Skeletal muscle tissue (tissue), 4 donors: Measurements from ENCODE around the gene ZYX. TPM values are rescaled to one million over a fixed set of nuclear protein-coding genes. Genes with fewer than 3 reads are reported as not detected.
"Not testable (repeated sequence)": the region's sequence is repeated elsewhere in the genome, so short reads cannot be mapped to it uniquely, and the experiment has no call there.

Experiments
- H3K27ac ChIP-seq: one replicate; pipeline ENCODE4 v1.7.0; 2013; ENCODE audit warnings: mild to moderate bottlenecking, low read depth, low read length, inconsistent platforms
- H3K27me3 ChIP-seq, 3 donors: one replicate each; pipeline ENCODE4 v1.7.0; 2013; ENCODE audit warnings: low read length in 3 of 3; ENCODE audit not compliant: control insufficient read depth in 3 of 3, insufficient read depth in 3 of 3
- H3K36me3 ChIP-seq, 3 donors: one replicate each; pipeline ENCODE4 v1.7.0; 2013; ENCODE audit warnings: low read length in 3 of 3; ENCODE audit not compliant: control insufficient read depth in 3 of 3, insufficient read depth in 3 of 3
- H3K4me1 ChIP-seq, 3 donors: one replicate each; pipeline ENCODE4 v1.7.0; 2013; ENCODE audit warnings: low read length in 3 of 3, mild to moderate bottlenecking in 3 of 3; ENCODE audit not compliant: control insufficient read depth in 3 of 3, insufficient read depth in 3 of 3
- H3K4me3 ChIP-seq, 3 donors: one replicate each; pipeline ENCODE4 v1.7.0; 2013; ENCODE audit warnings: low read length in 3 of 3
- H3K9ac ChIP-seq, 3 donors: one replicate each; pipeline ENCODE4 v1.7.0; 2013; ENCODE audit warnings: low read length in 3 of 3, mild to moderate bottlenecking in 3 of 3, moderate library complexity in 2 of 3, low read depth in 1 of 3
- H3K9me3 ChIP-seq, 3 donors: one replicate each; pipeline ENCODE4 v1.7.0; 2013; ENCODE audit warnings: low read length in 3 of 3; ENCODE audit not compliant: control insufficient read depth in 3 of 3
- total RNA-seq: library from RNA; depleted of rRNA; stranded (reverse); fragments of >200 nt; gene quantifications from one replicate; pipeline ENCODE4 v1.2.3, GENCODE V29; 2014
- donor health status: Osteomylitis.

The ZYX gene
- total RNA-seq, 1 donor from 2014 or later, result 17.7 TPM

GRCh38 chr7:143416565-143417149 is 35.5 kb downstream of the ZYX start:
- no peak overlapping the region for H3K27ac ChIP-seq
- no peak overlapping the region for H3K9ac ChIP-seq
- no peaks in the 10 kb centered on the region for H3K4me1 ChIP-seq
- H3K4me3 ChIP-seq, result no peak overlapping the region
- H3K36me3 ChIP-seq, result no peaks in the 10 kb centered on the region
- no peaks in the 10 kb centered on the region for H3K9me3 ChIP-seq
- no peaks in the 10 kb centered on the region for H3K27me3 ChIP-seq

- Histone ChIP-seq H3K27ac (no peak overlapping the region), H3K27me3 (no peaks in the 10 kb centered on the region), H3K36me3 (no peaks in the 10 kb centered on the region), H3K9me3 (no peaks in the 10 kb centered on the region), H3K4me1 (no peaks in the 10 kb centered on the region), H3K4me3 (no peak overlapping the region), H3K9ac (no peak overlapping the region)
Measured at GRCh38 chr7:143417734-143418383, 36.7 kb downstream of the ZYX start.

GRCh38 chr7:143418681-143419458 is 37.7 kb downstream of the ZYX start:
- H3K27ac ChIP-seq, result no peak overlapping the region

GRCh38 chr7:143419880-143420279 is 38.7 kb downstream of the ZYX start:
- Histone ChIP-seq H3K27me3 (no peaks in the 10 kb centered on the region), H3K4me3 (no peak overlapping the region), H3K4me1 (no peaks in the 10 kb centered on the region), H3K27ac (no peak overlapping the region), H3K9ac (no peak overlapping the region), H3K36me3 (no peaks in the 10 kb centered on the region), H3K9me3 (no peaks in the 10 kb centered on the region)

More at GRCh38 chr7:143418681-143419458, 37.7 kb downstream of the ZYX start:
- Histone ChIP-seq H3K9me3 (no peaks in the 10 kb centered on the region), H3K27me3 (no peaks in the 10 kb centered on the region), H3K4me1 (no peaks in the 10 kb centered on the region), H3K36me3 (no peaks in the 10 kb centered on the region), H3K9ac (peak overlapping the region in 1 of 3 donors; percentile 18), H3K4me3 (no peak overlapping the region)

GRCh38 chr7:143420624-143421023 is 39.5 kb downstream of the ZYX start:
- H3K27ac ChIP-seq, H3K4me3 ChIP-seq: not testable (repeated sequence)

GRCh38 chr7:143422033-143422432 is 40.9 kb downstream of the ZYX start:
- no peak overlapping the region for H3K4me3 ChIP-seq
- no peak overlapping the region for H3K27ac ChIP-seq
- no peaks in the 10 kb centered on the region for H3K27me3 ChIP-seq
- H3K9me3 ChIP-seq, result no peaks in the 10 kb centered on the region
- no peaks in the 10 kb centered on the region for H3K4me1 ChIP-seq
- no peaks in the 10 kb centered on the region for H3K36me3 ChIP-seq
- no peak overlapping the region for H3K9ac ChIP-seq

More at GRCh38 chr7:143420624-143421023, 39.5 kb downstream of the ZYX start:
- not testable (repeated sequence) for H3K4me1 ChIP-seq, H3K27me3 ChIP-seq, H3K36me3 ChIP-seq, H3K9ac ChIP-seq, H3K9me3 ChIP-seq

GRCh38 chr7:143424476-143424875 is 43.3 kb downstream of the ZYX start:
- H3K4me3 ChIP-seq, H3K9me3 ChIP-seq, H3K9ac ChIP-seq, H3K27ac ChIP-seq, H3K36me3 ChIP-seq, H3K4me1 ChIP-seq, H3K27me3 ChIP-seq: not testable (repeated sequence)

- H3K4me3 ChIP-seq, result no peak overlapping the region
- no peaks in the 10 kb centered on the region for H3K36me3 ChIP-seq
- no peak overlapping the region for H3K9ac ChIP-seq
- H3K4me1 ChIP-seq, result no peaks in the 10 kb centered on the region
- no peaks in the 10 kb centered on the region for H3K27me3 ChIP-seq
- H3K9me3 ChIP-seq, result no peaks in the 10 kb centered on the region
- no peak overlapping the region for H3K27ac ChIP-seq
Measured at GRCh38 chr7:143426479-143427142, 45.5 kb downstream of the ZYX start.

- H3K4me3 ChIP-seq, result no peak overlapping the region
- H3K36me3 ChIP-seq, result no peaks in the 10 kb centered on the region
Measured at GRCh38 chr7:143429770-143430698, 48.9 kb downstream of the ZYX start.

More at GRCh38 chr7:143429770-143430698, 48.9 kb downstream of the ZYX start:
- no peak overlapping the region for H3K27ac ChIP-seq
- H3K4me1 ChIP-seq, result no peaks in the 10 kb centered on the region
- H3K9me3 ChIP-seq, result no peaks in the 10 kb centered on the region
- no peaks in the 10 kb centered on the region for H3K27me3 ChIP-seq
- no peak overlapping the region for H3K9ac ChIP-seq
